CD4-positive, alpha-beta memory T cell (primary cell): Measurements from ENCODE around the gene NIF3L1. TPM values are rescaled to one million over a fixed set of nuclear protein-coding genes. Genes with fewer than 3 reads are reported as not detected.
A peak's percentile ranks its signal among the peaks of the same experiment; 100 is the strongest.

Experiments
- CTCF ChIA-PET: fragments of 350-600 bp; sonication (Branson Sonifier 250); formaldehyde crosslinking; loops from one replicate; lab custom pipeline; 2021; ENCODE audit warnings: inconsistent platforms; ENCODE audit not compliant: partially characterized antibody; lab: Charles Lee
- POLR2A ChIA-PET: fragments of 350-600 bp; sonication (Branson Sonifier 250); formaldehyde crosslinking; loops from one replicate; lab custom pipeline; 2021; ENCODE audit not compliant: partially characterized antibody; lab: Charles Lee
- DNase-seq, 5 donors: peaks; one replicate each; pipeline versions ENCODE4 v3.0.0 to v3.0.0-alpha.2; 2020 to 2022; ENCODE audit warnings: mixed read lengths in 1 of 5
- H3K27ac ChIP-seq: one replicate; pipeline ENCODE4 v1.7.0; 2013; ENCODE audit warnings: low read depth, low read length
- H3K27me3 ChIP-seq: 2 replicates; pipeline ENCODE4 v1.7.0; 2013; ENCODE audit warnings: mild to moderate bottlenecking, low read length, moderate library complexity; ENCODE audit not compliant: insufficient read depth
- H3K36me3 ChIP-seq: 2 replicates; pipeline ENCODE4 v1.7.0; 2013; ENCODE audit warnings: mild to moderate bottlenecking, low read length, moderate library complexity; ENCODE audit not compliant: insufficient read depth
- H3K4me1 ChIP-seq: 2 replicates; pipeline ENCODE4 v1.7.0; 2013; ENCODE audit warnings: mild to moderate bottlenecking, low read length, moderate library complexity; ENCODE audit not compliant: insufficient read depth
- H3K4me3 ChIP-seq, 2 donors: one replicate each; pipeline ENCODE4 v1.7.0; 2013; ENCODE audit warnings: low read length in 2 of 2, mild to moderate bottlenecking in 1 of 2
- H3K9me3 ChIP-seq, 2 donors: one replicate each; pipeline ENCODE4 v1.7.0; 2013; ENCODE audit warnings: low read length in 2 of 2, control low read depth in 1 of 2; ENCODE audit not compliant: control insufficient read depth in 1 of 2
- H3K27ac Mint-ChIP-seq, 7 donors: one replicate each; pipeline ENCODE4 v1.8.0; 2020 to 2021; ENCODE audit warnings: mixed read lengths in 7 of 7, mild to moderate bottlenecking in 6 of 7, inconsistent platforms in 3 of 7, moderate library complexity in 3 of 7
- H3K27me3 Mint-ChIP-seq, 2 donors: one replicate each; pipeline ENCODE4 v1.8.0; 2020 to 2021; ENCODE audit warnings: mixed read lengths in 2 of 2
- H3K36me3 Mint-ChIP-seq, 2 donors: one replicate each; pipeline ENCODE4 v1.8.0; 2020 to 2021; ENCODE audit warnings: mixed read lengths in 2 of 2, inconsistent platforms in 1 of 2, mild to moderate bottlenecking in 1 of 2
- H3K4me1 Mint-ChIP-seq, 4 donors: one replicate each; pipeline ENCODE4 v1.8.0; 2020 to 2021; ENCODE audit warnings: mixed read lengths in 4 of 4, mild to moderate bottlenecking in 1 of 4
- H3K4me3 Mint-ChIP-seq, 8 donors: one replicate each; pipeline ENCODE4 v1.8.0; 2020 to 2021; ENCODE audit warnings: mixed read lengths in 8 of 8, mild to moderate bottlenecking in 7 of 8, moderate library complexity in 6 of 8, inconsistent platforms in 3 of 8
- H3K9me3 Mint-ChIP-seq, 8 donors: one replicate each; pipeline ENCODE4 v1.8.0; 2020 to 2021; ENCODE audit warnings: mixed read lengths in 8 of 8, mild to moderate bottlenecking in 5 of 8, inconsistent platforms in 3 of 8, moderate library complexity in 1 of 8
- intact Hi-C: fragments of 100-400 bp; cut with micrococcal nuclease; formaldehyde crosslinking; loops from one replicate; pipeline ENCODE4 v1.15.1; 2023
- polyA plus RNA-seq, 2 donors: library from polyadenylated mRNA; unstranded; fragments of 300-500 nt; fragmentation: Illumina TruSeq; gene quantifications; one replicate each; pipeline ENCODE4 v1.2.3, GENCODE V29; 2021
- total RNA-seq, 2 experiments: library from RNA; stranded (reverse); gene quantifications; one replicate each; pipeline ENCODE4 v1.2.3, GENCODE V29; 2021

NIF3L1 gene
- total RNA-seq = 10 to 100 TPM; 30.0 to 30.3 TPM
- polyA plus RNA-seq = 10 to 100 TPM; 22.4 to 23.0 TPM

- Mint-ChIP-seq H3K4me1 (peaks cover 30 to 57% (median 45%) of the 10 kb centered on the region in 4 donors), H3K36me3 (peaks cover 18 to 45% of the 10 kb centered on the region in 2 donors), H3K27ac (peak within 1 kb of the TSS; percentile 98 to 100 (median 99)), H3K9me3 (no peaks in the 10 kb centered on the region), H3K4me3 (peak within 1 kb of the TSS; percentile 90 to 98 (median 96)), H3K27me3 (no peaks in the 10 kb centered on the region)
- H3K27ac ChIP-seq = peak within 1 kb of the TSS; percentile 85
- intact Hi-C loops = loop anchor here (1.0 kb wide), 8 partner anchors 12 to 934 kb away; partner anchors contain the start of genes BZW1, CFLAR, CLK1 and HYCC2
- DNase-seq = peak; percentile 96 to 98 (median 96)
- peak within 1 kb of the TSS; percentile 91 to 92 for H3K4me3 ChIP-seq
- H3K9me3 ChIP-seq = no peaks in the 10 kb centered on the region
- H3K4me1 ChIP-seq = peaks cover 31% of the 10 kb centered on the region
- ChIA-PET POLR2A (interaction anchor here (0.6 to 5.7 kb wide), 37 partner anchors 9 to 1383 kb away, joined by 3 to 285 read pairs (median 5); partner anchors contain the start of genes ALS2, BZW1, CASP10 and CASP8), CTCF (interaction anchor here (0.8 to 2.0 kb wide), 11 partner anchors 12 to 343 kb away, joined by 3 to 9 read pairs (median 4); partner anchors contain the start of genes CASP10, CLK1 and ORC2)
- peaks cover 3% of the 10 kb centered on the region for H3K36me3 ChIP-seq
- H3K27me3 ChIP-seq = no peaks in the 10 kb centered on the region
Measured at GRCh38 chr2:200888704-200889625, at the start of gene NIF3L1, which contains the start of gene PPIL3. Gene NIF3L1, plus strand, starts transcription at chr2:200889371. Its CDS starts 2,573 bp downstream, at chr2:200891944. Gene PPIL3, minus strand, starts transcription at chr2:200889077. Its CDS starts 1,462 bp downstream, at chr2:200887615.

GRCh38 chr2:200839513-200839912, 49.7 kb upstream of the NIF3L1 start:
- Mint-ChIP-seq H3K4me3 (no peak overlapping the region), H3K4me1 (no peaks in the 10 kb centered on the region), H3K27me3 (no peaks in the 10 kb centered on the region), H3K27ac (no peak overlapping the region), H3K9me3 (peaks cover 0 to 32% (median 13%) of the 10 kb centered on the region in 8 donors), H3K36me3 (no peaks in the 10 kb centered on the region)
- no peak for DNase-seq
- POLR2A ChIA-PET = no interaction called here
- Histone ChIP-seq H3K9me3 (peaks cover 0 to 8% of the 10 kb centered on the region in 2 donors), H3K4me3 (no peak overlapping the region), H3K36me3 (no peaks in the 10 kb centered on the region), H3K27me3 (no peaks in the 10 kb centered on the region), H3K27ac (no peak overlapping the region), H3K4me1 (no peaks in the 10 kb centered on the region)
- CTCF ChIA-PET = no interaction called here
- intact Hi-C loops = no loop called here

GRCh38 chr2:200843993-200844948, 44.9 kb upstream of the NIF3L1 start:
- ChIA-PET CTCF (no interaction called here), POLR2A (interaction anchor here (0.7 to 3.1 kb wide), 3 partner anchors 12 to 19 kb away, joined by 3 to 15 read pairs (median 6); no protein-coding TSS in a partner anchor)
- H3K9me3 Mint-ChIP-seq = peaks cover 0 to 2% (median 0%) of the 10 kb centered on the region in 8 donors
- no peaks in the 10 kb centered on the region for H3K36me3 Mint-ChIP-seq
- Histone ChIP-seq H3K4me1 (no peaks in the 10 kb centered on the region), H3K36me3 (no peaks in the 10 kb centered on the region), H3K9me3 (no peaks in the 10 kb centered on the region), H3K27ac (no peak overlapping the region), H3K27me3 (no peaks in the 10 kb centered on the region), H3K4me3 (no peak overlapping the region)
- no peak for DNase-seq
- peak overlapping the region in 3 of 7 donors; percentile 38 to 85 (median 39) for H3K27ac Mint-ChIP-seq
- peaks cover 0 to 4% (median 2%) of the 10 kb centered on the region in 4 donors for H3K4me1 Mint-ChIP-seq
- H3K4me3 Mint-ChIP-seq = no peak overlapping the region
- H3K27me3 Mint-ChIP-seq = no peaks in the 10 kb centered on the region
- intact Hi-C loops = no loop called here

GRCh38 chr2:200845194-200845593, 44.0 kb upstream of the NIF3L1 start:
- DNase-seq = no peak
- Histone ChIP-seq H3K4me3 (no peak overlapping the region), H3K9me3 (no peaks in the 10 kb centered on the region), H3K27me3 (no peaks in the 10 kb centered on the region), H3K36me3 (no peaks in the 10 kb centered on the region), H3K4me1 (no peaks in the 10 kb centered on the region), H3K27ac (no peak overlapping the region)
- Mint-ChIP-seq H3K4me3 (no peak overlapping the region), H3K36me3 (peaks cover under 1 to 1% of the 10 kb centered on the region in 2 donors), H3K9me3 (peaks cover 0 to 2% (median 0%) of the 10 kb centered on the region in 8 donors), H3K27me3 (no peaks in the 10 kb centered on the region), H3K4me1 (peaks cover 0 to 4% (median 2%) of the 10 kb centered on the region in 4 donors), H3K27ac (peak overlapping the region in 1 of 7 donors; percentile 38)
- CTCF ChIA-PET = interaction anchor here (0.8 to 0.9 kb wide), 2 partner anchors 11 to 14 kb away, joined by 3 read pairs; no protein-coding TSS in a partner anchor
- POLR2A ChIA-PET = interaction anchor here (0.7 to 3.1 kb wide), 3 partner anchors 11 to 19 kb away, joined by 3 to 15 read pairs (median 6); partner anchors contain the start of gene CLK1
- intact Hi-C loops = no loop called here

- Mint-ChIP-seq H3K4me3 (no peak overlapping the region), H3K4me1 (peaks cover 0 to 8% (median 2%) of the 10 kb centered on the region in 4 donors), H3K9me3 (peaks cover 0 to 2% (median 0%) of the 10 kb centered on the region in 8 donors), H3K36me3 (peaks cover 5 to 7% of the 10 kb centered on the region in 2 donors), H3K27ac (no peak overlapping the region), H3K27me3 (no peaks in the 10 kb centered on the region)
- Histone ChIP-seq H3K36me3 (peaks cover 4% of the 10 kb centered on the region), H3K4me1 (no peaks in the 10 kb centered on the region), H3K4me3 (no peak overlapping the region), H3K27me3 (no peaks in the 10 kb centered on the region), H3K27ac (no peak overlapping the region), H3K9me3 (no peaks in the 10 kb centered on the region)
- ChIA-PET POLR2A (interaction anchor here (0.7 to 3.1 kb wide), 3 partner anchors 11 to 19 kb away, joined by 3 to 15 read pairs (median 6); partner anchors contain the start of gene CLK1), CTCF (interaction anchor here (0.6 to 0.9 kb wide), 3 partner anchors 11 to 235 kb away, joined by 3 to 4 read pairs (median 3); no protein-coding TSS in a partner anchor)
- intact Hi-C loops = no loop called here
- no peak for DNase-seq
Measured at GRCh38 chr2:200845669-200846325, 43.4 kb upstream of the NIF3L1 start.

GRCh38 chr2:200847269-200847668, 41.9 kb upstream of the NIF3L1 start:
- Histone ChIP-seq H3K4me3 (no peak overlapping the region), H3K9me3 (no peaks in the 10 kb centered on the region), H3K27me3 (no peaks in the 10 kb centered on the region), H3K4me1 (no peaks in the 10 kb centered on the region), H3K36me3 (peaks cover 18% of the 10 kb centered on the region), H3K27ac (no peak overlapping the region)
- peak overlapping the region in 1 of 7 donors; percentile 41 for H3K27ac Mint-ChIP-seq
- H3K4me1 Mint-ChIP-seq = peaks cover 2 to 14% (median 3%) of the 10 kb centered on the region in 4 donors
- intact Hi-C loops = no loop called here
- ChIA-PET CTCF (no interaction called here), POLR2A (interaction anchor here (10.4 kb wide), 1 partner anchor 17 kb away, joined by 108 read pairs; the partner anchor contains the start of gene CLK1)
- H3K9me3 Mint-ChIP-seq = peaks cover 0 to 8% (median 0%) of the 10 kb centered on the region in 8 donors
- peaks cover 18 to 19% of the 10 kb centered on the region in 2 donors for H3K36me3 Mint-ChIP-seq
- H3K4me3 Mint-ChIP-seq = no peak overlapping the region
- H3K27me3 Mint-ChIP-seq = no peaks in the 10 kb centered on the region
- DNase-seq = no peak
